Placental pericyte (primary cell): ENCODE measurements around the gene NFS1. TPM values are rescaled to one million over a fixed set of nuclear protein-coding genes. Genes with fewer than 3 reads are reported as not detected.

Source experiments
- small RNA-seq: library from RNA; depleted of rRNA; stranded (forward); fragments of <200 nt; gene quantifications from one replicate; pipeline ENCODE3, GENCODE V24; 2012; ENCODE audit warnings: low replicate concordance
- total RNA-seq: library from RNA; depleted of rRNA; stranded (reverse); fragments of >200 nt; gene quantifications from 2 replicates; pipeline ENCODE4 v1.2.3, GENCODE V29; 2012

Gene NFS1
- total RNA-seq = 14.0 and 27.1 TPM in 2 replicates

GRCh38 chr20:35699127-35699956, at the start of gene NFS1, which contains the start of gene ROMO1:
TSS of gene NFS1 (minus strand) at chr20:35699352. CDS start at chr20:35699288, 64 bp downstream.
TSS of gene ROMO1 (plus strand) at chr20:35699405. CDS start at chr20:35699633, 228 bp downstream.

GRCh38 chr20:35741892-35742740, 43.0 kb upstream of the NFS1 start, which contains the start of gene RBM39:
TSS of gene RBM39 (minus strand) at chr20:35742260. CDS start at chr20:35740874, 1,386 bp downstream.

GRCh38 chr20:35664466-35665206, 34.5 kb downstream of the NFS1 start, which contains the start of the genes CPNE1 and RBM12:
TSS of gene CPNE1 (minus strand) at chr20:35664900. CDS start at chr20:35632923, 31,977 bp downstream.
TSS of gene RBM12 (minus strand) at chr20:35664900. CDS start at chr20:35655322, 9,578 bp downstream.

Small RNA genes lying within 50 kb of the gene (small RNA-seq; reads per million reads assigned to genes)
- not detected for gene RNU6-759P

Other genes starting within 250 kb of the NFS1 start
- 20.8 and 21.5 TPM in 2 replicates for gene CEP250, start 243.8 kb downstream of the NFS1 start, total RNA-seq
- gene C20orf173, start 169.7 kb downstream of the NFS1 start, total RNA-seq = not detected in 2 replicates
- gene ERGIC3, start 157.3 kb downstream of the NFS1 start, total RNA-seq = 207 and 467 TPM in 2 replicates
- gene SPAG4, start 83.5 kb downstream of the NFS1 start, total RNA-seq = 5.0 and 5.3 TPM in 2 replicates
- gene CPNE1, start 34.5 kb downstream of the NFS1 start, total RNA-seq = 80.1 and 121 TPM in 2 replicates
- 42.5 and 57.3 TPM in 2 replicates for gene RBM12, start 34.5 kb downstream of the NFS1 start, total RNA-seq
- 97.2 and 102 TPM in 2 replicates for gene ROMO1, start 53 bp upstream of the NFS1 start, total RNA-seq
- gene RBM39, start 42.9 kb upstream of the NFS1 start, total RNA-seq = 213 and 253 TPM in 2 replicates
- 20.1 and 26.1 TPM in 2 replicates for gene PHF20, start 72.7 kb upstream of the NFS1 start, total RNA-seq